Progenitor cell of endocrine pancreas (in vitro differentiated cells): ENCODE measurements around the gene TRIM46. TPM values are rescaled to one million over a fixed set of nuclear protein-coding genes. Genes with fewer than 3 reads are reported as not detected.
A peak's percentile ranks its signal among the peaks of the same experiment; 100 is the strongest.

Experiments
- DNase-seq: peaks from one replicate; pipeline ENCODE4 v3.0.0; 2021; ENCODE audit warnings: low spot score; ENCODE audit not compliant: unreplicated experiment
- H3K27ac Mint-ChIP-seq: 2 replicates; pipeline ENCODE4 v1.8.0; 2021; ENCODE audit warnings: mild to moderate bottlenecking, moderate library complexity, mixed read lengths
- H3K27me3 Mint-ChIP-seq: 2 replicates; pipeline ENCODE4 v1.8.0; 2021; ENCODE audit warnings: mixed read lengths
- H3K36me3 Mint-ChIP-seq: 2 replicates; pipeline ENCODE4 v1.8.0; 2022; ENCODE audit warnings: mixed read lengths; ENCODE audit not compliant: insufficient read depth
- H3K4me1 Mint-ChIP-seq: 2 replicates; pipeline ENCODE4 v1.8.0; 2021; ENCODE audit warnings: low read depth, mixed read lengths
- H3K4me3 Mint-ChIP-seq: 2 replicates; pipeline ENCODE4 v1.8.0; 2021; ENCODE audit warnings: low read depth, mild to moderate bottlenecking, moderate library complexity, mixed read lengths
- H3K9me3 Mint-ChIP-seq: 2 replicates; pipeline ENCODE4 v1.8.0; 2021; ENCODE audit warnings: low read depth, mixed read lengths
- total RNA-seq: library from RNA; stranded (reverse); gene quantifications from 2 replicates; pipeline ENCODE4 v1.2.1, GENCODE V29; 2021
- TF ChIP-seq, protein P1 (sequence below): fragments of 200-600 bp; sonication (generic); IDR thresholded peaks from one replicate; pipeline ENCODE4 v1.5.0; 2021; ENCODE audit warnings: antibody characterized with exemption, mild to moderate bottlenecking; ENCODE audit not compliant: unreplicated experiment

TRIM46 gene
- total RNA-seq, 1 donor from 2014 or later = 25.7 TPM

GRCh38 chr1:155134880-155135414 lies 38.7 kb upstream of the TRIM46 start:
- peaks cover 30% of the 10 kb centered on the region for H3K4me1 Mint-ChIP-seq
- H3K36me3 Mint-ChIP-seq = peaks cover 11% of the 10 kb centered on the region
- peak overlapping the region; percentile 97 for H3K4me3 Mint-ChIP-seq
- TF ChIP-seq, protein P1, sequence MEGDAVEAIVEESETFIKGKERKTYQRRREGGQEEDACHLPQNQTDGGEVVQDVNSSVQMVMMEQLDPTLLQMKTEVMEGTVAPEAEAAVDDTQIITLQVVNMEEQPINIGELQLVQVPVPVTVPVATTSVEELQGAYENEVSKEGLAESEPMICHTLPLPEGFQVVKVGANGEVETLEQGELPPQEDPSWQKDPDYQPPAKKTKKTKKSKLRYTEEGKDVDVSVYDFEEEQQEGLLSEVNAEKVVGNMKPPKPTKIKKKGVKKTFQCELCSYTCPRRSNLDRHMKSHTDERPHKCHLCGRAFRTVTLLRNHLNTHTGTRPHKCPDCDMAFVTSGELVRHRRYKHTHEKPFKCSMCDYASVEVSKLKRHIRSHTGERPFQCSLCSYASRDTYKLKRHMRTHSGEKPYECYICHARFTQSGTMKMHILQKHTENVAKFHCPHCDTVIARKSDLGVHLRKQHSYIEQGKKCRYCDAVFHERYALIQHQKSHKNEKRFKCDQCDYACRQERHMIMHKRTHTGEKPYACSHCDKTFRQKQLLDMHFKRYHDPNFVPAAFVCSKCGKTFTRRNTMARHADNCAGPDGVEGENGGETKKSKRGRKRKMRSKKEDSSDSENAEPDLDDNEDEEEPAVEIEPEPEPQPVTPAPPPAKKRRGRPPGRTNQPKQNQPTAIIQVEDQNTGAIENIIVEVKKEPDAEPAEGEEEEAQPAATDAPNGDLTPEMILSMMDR = no peak
- DNase-seq = peak; percentile 52
- H3K9me3 Mint-ChIP-seq = no peaks in the 10 kb centered on the region
- peak overlapping the region; percentile 99 for H3K27ac Mint-ChIP-seq
- no peaks in the 10 kb centered on the region for H3K27me3 Mint-ChIP-seq

DNA sequence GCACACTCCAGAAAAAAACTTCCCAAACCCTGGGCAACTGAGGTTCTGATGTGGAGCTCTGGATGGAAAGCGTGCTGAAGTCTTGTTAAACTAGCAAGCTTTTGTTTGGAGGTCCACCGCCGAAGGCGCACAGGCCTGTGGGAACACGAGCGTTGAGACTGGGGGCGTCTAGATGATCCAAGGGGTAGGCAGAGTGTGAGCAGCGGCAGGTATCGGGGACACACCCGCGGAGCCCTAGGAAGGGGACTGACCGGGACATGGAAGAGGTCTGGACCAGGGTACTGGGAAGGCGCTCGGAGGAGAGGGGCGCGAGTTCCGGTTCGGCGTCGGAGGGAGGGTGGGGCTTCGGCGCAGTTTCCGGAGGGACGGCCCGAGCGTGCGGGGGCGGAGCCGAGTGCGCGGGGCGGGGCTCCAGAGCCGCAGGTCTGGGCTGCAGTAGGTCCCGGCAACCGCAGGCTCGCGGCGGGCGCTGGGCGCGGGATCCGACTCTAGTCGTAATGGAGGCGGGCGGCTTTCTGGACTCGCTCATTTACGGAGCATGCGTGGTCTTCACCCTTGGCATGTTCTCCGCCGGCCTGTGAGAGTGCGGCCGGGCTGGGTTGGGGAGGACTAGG lies 38.1 kb upstream of the TRIM46 start, which contains the start of gene SLC50A1:
SLC50A1 (plus strand) TSS at position 438 of the 614 bp plus-strand sequence; CDS start at position 498, 60 bp downstream.
- Mint-ChIP-seq H3K27ac (peak within 1 kb of the TSS; percentile 99), H3K4me1 (peaks cover 28% of the 10 kb centered on the region), H3K27me3 (no peaks in the 10 kb centered on the region), H3K4me3 (peak within 1 kb of the TSS; percentile 97), H3K36me3 (peaks cover 11% of the 10 kb centered on the region), H3K9me3 (no peaks in the 10 kb centered on the region)
- DNase-seq = peak; percentile 97
- TF ChIP-seq, protein P1 = no peak

- DNase-seq = no peak
- Mint-ChIP-seq H3K27me3 (peaks cover 7% of the 10 kb centered on the region), H3K27ac (peak overlapping the region; percentile 99), H3K4me3 (peak overlapping the region; percentile 97), H3K4me1 (peaks cover 21% of the 10 kb centered on the region), H3K36me3 (peaks cover 11% of the 10 kb centered on the region), H3K9me3 (no peaks in the 10 kb centered on the region)
- TF ChIP-seq, protein P1 = no peak
These were observed 36.9 kb upstream of the TRIM46 start for GRCh38 chr1:155136748-155137147.

- H3K4me1 Mint-ChIP-seq = peaks cover 21% of the 10 kb centered on the region
- TF ChIP-seq, protein P1 = no peak
- H3K36me3 Mint-ChIP-seq = peaks cover 8% of the 10 kb centered on the region
- peaks cover 10% of the 10 kb centered on the region for H3K27me3 Mint-ChIP-seq
- no peak overlapping the region for H3K27ac Mint-ChIP-seq
- DNase-seq = no peak
- H3K4me3 Mint-ChIP-seq = peak overlapping the region; percentile 97
- H3K9me3 Mint-ChIP-seq = no peaks in the 10 kb centered on the region
These were observed 36.3 kb upstream of the TRIM46 start for GRCh38 chr1:155137154-155137949.

- Mint-ChIP-seq H3K27me3 (peaks cover 14% of the 10 kb centered on the region), H3K36me3 (peaks cover 1% of the 10 kb centered on the region), H3K4me3 (peak within 1 kb of the TSS; percentile 97), H3K9me3 (no peaks in the 10 kb centered on the region), H3K4me1 (peaks cover 16% of the 10 kb centered on the region), H3K27ac (peak within 1 kb of the TSS; percentile 95)
- DNase-seq = peak; percentile 66
- TF ChIP-seq, protein P1 = no peak
These were observed 33.6 kb upstream of the TRIM46 start, which contains the start of gene DPM3 for GRCh38 chr1:155139895-155140629. Gene DPM3, minus strand, starts transcription at chr1:155140531. Its CDS starts 291 bp downstream, at chr1:155140240.
